ENCODE data around the gene KL.

The KL gene

DNA sequence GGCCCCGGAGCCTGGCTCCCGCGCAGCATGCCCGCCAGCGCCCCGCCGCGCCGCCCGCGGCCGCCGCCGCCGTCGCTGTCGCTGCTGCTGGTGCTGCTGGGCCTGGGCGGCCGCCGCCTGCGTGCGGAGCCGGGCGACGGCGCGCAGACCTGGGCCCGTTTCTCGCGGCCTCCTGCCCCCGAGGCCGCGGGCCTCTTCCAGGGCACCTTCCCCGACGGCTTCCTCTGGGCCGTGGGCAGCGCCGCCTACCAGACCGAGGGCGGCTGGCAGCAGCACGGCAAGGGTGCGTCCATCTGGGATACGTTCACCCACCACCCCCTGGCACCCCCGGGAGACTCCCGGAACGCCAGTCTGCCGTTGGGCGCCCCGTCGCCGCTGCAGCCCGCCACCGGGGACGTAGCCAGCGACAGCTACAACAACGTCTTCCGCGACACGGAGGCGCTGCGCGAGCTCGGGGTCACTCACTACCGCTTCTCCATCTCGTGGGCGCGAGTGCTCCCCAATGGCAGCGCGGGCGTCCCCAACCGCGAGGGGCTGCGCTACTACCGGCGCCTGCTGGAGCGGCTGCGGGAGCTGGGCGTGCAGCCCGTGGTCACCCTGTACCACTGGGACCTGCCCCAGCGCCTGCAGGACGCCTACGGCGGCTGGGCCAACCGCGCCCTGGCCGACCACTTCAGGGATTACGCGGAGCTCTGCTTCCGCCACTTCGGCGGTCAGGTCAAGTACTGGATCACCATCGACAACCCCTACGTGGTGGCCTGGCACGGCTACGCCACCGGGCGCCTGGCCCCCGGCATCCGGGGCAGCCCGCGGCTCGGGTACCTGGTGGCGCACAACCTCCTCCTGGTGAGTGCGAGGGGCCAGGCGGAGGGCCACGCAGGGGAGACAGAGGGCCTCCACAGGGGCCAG lies at the start of gene KL:
Gene KL, plus strand, starts transcription at position 10 of the 909 bp plus-strand sequence. Its CDS starts 18 bp downstream, at position 28.
- DNase-seq, result no peak

DNA sequence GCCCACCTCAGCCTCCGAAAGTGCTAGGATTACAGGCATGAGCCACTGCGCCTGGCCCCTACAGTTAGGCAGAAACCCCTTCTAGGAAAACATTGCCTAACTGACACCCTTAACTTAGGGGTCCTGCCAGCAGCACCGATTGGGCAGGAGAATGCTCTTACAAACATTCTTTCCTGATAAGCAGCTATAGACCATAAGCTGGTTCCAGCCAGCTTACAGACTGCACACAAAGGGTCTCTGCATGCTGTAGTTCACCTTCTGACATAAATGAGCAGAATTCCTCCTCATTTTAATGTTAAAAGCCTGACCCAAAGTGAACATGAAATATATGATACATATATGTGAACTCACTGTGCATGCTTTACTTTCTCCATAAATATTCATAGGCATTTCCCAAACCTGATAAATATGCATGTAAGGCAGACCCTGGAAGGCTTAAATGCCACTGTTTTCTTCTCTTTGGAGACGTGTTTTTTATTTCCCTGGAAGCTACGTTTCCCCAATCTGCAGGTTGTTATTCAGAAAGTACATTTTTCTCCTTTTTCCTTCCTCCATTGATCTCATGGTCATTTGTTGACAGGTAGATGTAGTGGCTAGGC lies 48.5 kb upstream of the KL start:
- no peak for DNase-seq

- DNase-seq, result no peak
Measured at GRCh38 chr13:32968316-32968715, 47.9 kb upstream of the KL start.

DNA sequence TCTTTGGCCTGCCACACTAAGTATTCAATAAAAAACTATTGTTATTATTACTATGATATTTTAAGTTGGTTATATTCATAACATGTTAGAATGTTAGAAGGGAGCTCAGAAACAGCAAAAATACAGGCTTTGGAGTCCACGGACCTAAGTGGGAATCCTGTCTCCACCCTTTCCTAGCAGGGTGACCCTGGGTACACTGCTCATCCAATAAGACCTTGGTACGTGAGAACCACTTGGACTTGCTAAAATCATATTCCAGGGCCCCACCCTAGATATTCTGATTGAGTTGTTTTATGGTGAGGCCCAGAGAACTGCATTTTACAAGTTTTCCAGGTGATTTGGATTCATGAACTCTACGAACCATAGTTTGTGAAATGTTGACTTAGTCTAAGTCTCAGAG lies 47.4 kb upstream of the KL start:
- DNase-seq, result no peak

DNA sequence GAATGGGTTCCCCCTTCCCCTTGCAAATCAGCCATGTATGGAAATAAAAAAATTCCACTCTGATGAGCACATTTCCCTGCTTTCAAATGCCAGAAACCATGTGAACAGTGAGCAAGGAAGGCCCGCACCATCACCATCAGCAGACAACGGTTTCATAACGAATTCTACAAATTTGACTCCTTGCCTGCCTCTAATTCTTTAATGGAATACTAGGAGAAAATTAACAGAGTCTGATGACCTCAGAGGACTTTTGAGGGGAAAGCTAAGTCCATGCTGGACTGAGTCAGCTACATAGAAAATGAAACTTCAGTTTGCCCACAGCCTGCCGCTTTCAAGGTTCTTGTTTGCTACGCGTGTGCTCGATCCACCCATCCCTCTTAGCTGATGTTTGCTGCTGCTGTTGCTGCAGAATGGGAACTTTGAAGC lies 46.7 kb upstream of the KL start:
- peak; percentile 2 for DNase-seq

DNA sequence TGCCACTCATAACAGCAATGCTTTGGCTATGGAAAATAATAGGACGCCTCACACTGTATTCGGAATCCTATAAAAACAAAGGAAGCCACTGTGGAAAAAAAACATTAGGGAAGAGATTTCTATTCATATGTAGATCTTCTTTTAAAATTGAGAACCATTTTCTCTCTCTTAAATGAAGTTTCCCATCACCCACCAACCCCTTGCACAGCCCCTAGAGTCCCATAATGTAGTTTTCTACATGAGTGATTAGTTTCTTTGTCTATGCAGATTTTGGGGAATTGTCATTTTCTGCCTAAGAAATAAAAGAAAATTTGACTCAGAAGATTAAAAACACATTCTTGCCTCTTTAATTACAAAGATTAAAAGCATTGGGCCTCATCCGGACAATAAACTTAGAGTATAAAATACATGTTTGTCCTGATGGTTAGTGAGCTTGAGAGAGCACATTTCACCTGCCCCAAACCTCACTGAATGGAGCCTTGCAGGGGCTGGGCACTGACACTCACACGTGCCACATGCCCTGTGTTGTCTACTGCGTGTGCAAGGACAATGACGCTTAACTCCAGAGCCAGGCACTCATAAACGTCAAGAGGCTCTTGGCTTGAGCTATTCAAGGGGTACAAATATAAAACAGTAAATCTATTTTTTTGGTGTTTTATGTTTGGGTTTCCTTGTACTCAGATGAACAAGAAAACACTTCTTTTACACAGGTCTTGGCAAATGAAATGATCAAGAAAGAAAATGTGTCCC lies 40.0 kb upstream of the KL start:
- no peak for DNase-seq

DNA sequence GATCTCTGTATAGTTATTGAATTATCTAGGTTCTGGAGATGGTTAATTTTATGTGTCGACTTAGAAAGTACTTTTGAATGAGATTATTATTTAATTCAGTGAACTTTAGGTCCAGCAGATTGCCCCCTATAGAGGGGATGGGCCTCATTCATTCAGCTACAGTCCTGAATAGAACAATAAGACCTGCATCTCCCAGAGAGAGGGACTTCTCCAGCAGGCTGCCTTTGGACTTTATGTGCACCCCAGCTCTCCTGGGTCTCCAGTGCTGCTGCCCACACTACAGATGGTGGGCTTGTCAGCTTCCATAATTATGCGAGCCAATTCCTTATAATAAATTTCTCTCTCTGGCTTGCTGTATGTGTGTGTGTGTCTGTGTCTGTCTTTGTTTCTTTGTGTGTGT lies 39.3 kb upstream of the KL start:
- no peak for DNase-seq

GRCh38 chr13:32977321-32977720 lies 38.9 kb upstream of the KL start:
- DNase-seq, result no peak

- DNase-seq, result no peak
Measured at GRCh38 chr13:32978278-32978677, 37.9 kb upstream of the KL start.

- no peak for DNase-seq
Measured at GRCh38 chr13:32983058-32983457, 33.2 kb upstream of the KL start.

DNA sequence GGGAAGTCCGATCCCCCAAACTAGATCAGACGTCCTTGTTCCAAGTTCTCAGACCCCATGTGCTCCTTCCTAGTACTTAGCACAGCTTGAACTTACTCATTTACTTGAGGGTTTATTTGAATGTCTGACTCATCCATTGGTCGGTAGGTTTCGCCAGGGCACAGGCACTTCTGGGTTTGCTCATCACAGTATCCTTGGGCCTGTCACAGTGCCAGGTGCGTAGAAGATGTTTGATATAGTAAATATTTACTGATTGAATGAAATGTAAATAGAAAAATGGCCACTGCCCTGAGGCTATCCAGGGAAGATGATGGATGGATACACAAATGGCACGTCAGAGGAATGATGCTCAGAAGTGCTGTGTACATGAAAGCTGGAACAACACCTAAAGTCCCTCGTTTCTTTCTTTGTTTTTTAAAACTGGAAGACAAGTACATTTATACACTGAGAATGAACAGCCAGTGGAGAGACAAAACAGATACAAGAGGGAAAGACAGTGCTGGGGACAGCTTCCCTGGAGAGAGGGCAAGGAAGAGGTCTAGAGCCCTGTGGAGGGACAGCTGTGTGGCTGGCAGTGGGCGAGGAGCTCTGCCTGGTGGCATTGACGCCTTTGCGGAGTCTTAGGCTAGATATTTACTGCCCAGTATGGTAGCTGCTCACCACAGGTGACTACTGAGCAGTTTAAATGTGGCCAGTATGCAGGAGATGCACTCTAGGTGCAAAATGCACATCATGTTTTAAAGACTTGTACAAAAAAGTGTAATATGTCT lies 31.2 kb upstream of the KL start:
- DNase-seq, result no peak

DNA sequence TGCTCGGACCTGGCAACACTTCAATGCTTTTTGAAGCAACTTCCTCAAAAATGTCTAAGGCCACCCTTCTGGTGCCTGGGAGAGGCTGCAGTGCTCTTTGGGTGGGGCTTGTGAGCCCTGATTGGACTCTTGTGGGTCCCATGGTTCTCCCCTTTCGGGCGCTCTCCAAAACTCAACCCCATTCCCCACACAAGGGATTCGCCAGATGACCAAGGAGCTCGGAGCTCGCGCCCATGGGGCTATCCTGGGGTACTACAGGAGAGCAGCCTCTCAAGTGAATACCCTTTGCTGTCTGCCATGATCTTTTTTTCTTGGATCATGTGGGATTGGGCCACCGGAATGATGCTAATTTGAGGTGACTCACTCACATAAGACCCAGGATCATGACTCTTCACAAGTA lies 29.7 kb upstream of the KL start:
- no peak for DNase-seq

DNA sequence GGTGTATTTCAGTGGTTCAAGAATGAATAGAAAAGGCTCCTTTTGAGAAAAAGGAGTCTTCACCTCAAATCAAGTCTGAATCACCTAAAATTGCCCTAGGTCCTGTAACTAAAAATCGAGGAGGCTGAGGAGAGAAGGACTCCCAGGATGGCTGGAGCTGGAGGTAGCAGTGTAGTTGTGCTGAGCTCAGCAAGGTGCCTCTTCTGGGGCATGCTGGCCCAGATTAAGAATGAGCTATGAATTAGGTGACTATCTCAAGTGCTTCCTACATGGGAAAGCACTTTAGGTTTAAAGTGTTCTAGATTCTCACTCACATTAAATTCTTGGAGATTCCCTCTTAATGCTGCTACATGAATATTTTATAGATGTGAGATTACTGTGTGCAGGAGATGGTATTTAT lies 28.8 kb upstream of the KL start:
- no peak for DNase-seq

DNA sequence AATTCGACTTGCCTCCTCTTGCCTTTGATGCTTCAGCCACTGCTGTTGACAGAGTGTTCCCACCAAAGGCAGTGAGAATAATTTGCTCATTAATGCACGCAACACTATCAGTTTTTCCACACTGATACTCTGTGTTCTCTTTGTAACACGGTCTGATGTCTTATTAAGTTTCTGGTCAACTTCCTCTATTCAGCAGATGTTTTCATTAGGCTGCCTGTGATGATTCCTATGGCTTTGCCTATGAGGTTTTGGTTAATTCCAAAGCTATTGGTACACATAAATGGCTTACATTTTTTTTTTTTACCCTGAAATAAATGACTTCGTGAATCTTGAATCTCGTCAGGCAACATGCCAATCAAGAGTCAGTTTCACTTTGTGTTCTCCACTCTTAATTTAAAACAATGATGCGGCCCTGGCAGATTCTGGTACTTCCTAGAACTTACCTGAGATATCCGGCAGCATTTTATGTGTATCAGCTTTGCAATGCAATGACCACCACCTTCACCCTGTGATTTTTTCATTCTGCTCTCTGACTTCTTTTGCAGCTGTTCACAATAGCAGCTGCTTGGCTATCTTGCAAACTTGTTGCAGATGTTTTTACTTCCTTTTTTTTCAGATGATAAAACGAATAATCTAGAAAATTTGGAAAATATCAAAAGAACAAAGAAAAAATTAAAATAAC lies 27.5 kb upstream of the KL start:
- DNase-seq, result peak; percentile 33

GRCh38 chr13:32989290-32989667 lies 26.9 kb upstream of the KL start:
- no peak for DNase-seq

DNA sequence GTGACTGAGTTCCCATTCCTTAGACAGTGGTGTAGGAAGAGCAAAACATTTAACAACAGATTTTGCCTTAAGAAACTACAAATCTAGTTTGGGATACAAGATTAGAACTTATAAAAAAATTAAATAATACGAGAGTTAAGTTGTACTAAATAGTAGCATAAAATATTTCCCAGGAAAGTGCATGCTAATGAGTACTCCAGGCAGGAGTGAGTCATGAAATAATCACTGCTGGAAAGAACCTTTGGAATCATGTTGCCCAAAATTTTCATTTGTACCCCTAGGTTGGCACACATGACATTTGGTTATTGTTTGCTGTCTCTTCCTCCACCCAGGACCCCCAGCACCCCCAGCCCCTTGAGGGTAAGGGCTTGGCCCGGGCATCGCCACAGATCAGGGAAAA lies 26.3 kb upstream of the KL start:
- DNase-seq, result no peak

DNA sequence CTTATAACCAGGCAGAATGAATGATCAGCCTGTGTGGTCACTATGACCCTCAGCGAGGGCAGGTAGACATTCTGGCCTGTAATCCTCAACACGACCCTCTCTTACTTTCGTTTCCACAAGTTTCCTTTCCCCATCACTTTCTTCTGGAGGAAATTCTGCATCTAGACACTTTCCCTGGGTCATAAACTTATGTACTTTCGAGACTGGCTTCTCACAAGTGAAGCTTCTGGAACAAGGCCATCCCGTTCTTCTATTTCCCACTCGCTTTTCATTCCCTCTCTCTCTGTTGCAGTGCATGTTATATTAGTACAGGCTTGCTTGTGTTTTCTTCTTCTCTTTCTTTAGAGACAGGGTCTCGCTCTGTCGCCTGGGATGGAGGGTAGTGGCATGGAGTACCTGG lies 23.1 kb upstream of the KL start:
- DNase-seq, result no peak

DNA sequence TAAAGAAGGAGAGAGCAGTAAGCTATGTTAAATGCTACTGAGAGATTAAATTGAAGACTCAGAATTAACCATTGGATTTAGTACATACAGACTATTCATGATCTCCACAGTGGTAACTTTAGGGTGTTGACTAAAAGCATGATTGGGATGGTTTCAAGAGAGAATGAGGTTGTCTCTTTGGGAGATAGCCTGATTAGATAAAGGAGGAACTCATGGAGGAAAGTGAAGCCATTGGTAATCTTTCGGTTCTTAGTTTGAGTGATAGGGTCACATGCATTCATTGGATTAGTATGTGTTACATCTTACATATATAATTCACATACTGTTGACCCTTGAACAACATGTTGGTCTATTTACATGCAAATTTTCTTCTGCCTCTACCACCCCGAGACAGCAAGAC lies 18.8 kb upstream of the KL start:
- DNase-seq, result no peak

GRCh38 chr13:32998966-32999365 lies 17.3 kb upstream of the KL start:
- DNase-seq, result no peak

- DNase-seq, result no peak
Measured at GRCh38 chr13:33000365-33000764, 15.9 kb upstream of the KL start.

DNA sequence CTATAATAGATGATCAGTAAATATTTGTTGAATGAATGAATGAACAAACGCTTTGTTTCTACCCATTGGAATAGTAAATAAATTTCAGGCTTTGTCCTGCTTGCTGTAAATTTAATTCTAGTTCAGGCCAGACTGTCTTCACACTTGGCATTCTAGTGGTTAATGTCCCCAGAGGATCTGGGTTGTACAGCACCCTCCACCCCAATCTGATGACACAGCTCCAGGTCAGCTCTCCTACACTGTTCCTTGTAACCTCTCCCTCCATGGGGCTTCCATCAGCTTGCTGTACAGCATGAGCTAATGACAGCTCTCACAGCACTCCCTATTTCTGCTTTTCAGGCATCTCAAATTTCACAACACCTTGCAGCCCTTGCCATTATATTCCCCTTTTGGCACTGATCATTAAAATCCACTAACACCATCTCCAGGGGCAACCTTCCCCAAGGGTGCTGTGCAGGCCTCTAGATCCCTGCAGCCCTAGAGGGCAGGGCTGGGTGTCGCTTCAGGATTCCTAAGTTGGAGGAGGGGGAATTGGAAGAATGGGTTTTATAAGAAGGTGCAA lies 12.7 kb upstream of the KL start:
- no peak for DNase-seq

DNA sequence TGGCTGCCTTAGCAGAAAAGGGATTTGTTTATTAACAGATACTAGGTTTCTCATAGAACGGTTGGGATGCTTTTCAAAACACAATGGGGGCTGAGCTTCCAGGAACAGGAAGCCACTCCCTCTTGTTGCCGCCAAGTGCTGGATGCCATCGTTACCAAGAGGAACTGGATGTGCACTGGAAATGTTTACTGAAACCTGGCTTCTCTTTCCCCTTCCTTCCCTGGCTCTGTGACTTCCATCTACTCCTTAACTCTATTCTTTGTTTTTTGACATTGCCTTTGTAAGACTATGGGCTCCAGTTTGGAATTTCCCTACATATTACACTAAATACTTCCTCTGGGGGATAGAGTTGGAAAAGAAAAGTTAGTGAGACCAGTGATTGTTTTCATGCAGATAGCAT lies 11.7 kb upstream of the KL start:
- DNase-seq, result no peak

All from OCI-M1 (cell line).